Renal cortical epithelial cell (primary cell): ENCODE data around the gene SH2B3. TPM values are rescaled to one million over a fixed set of nuclear protein-coding genes. Genes with fewer than 3 reads are reported as not detected.

ENCODE experiments used
- DNase-seq: peaks from one replicate; pipeline ENCODE4 v3.0.0-alpha.2; 2011; ENCODE audit warnings: low read depth
- total RNA-seq: library from RNA; depleted of rRNA; stranded (reverse); fragments of >200 nt; gene quantifications from 2 replicates; pipeline ENCODE4 v1.2.3, GENCODE V29; 2014

SH2B3 gene
- total RNA-seq, 1 donor from 2014 or later = 14.5 TPM

DNA sequence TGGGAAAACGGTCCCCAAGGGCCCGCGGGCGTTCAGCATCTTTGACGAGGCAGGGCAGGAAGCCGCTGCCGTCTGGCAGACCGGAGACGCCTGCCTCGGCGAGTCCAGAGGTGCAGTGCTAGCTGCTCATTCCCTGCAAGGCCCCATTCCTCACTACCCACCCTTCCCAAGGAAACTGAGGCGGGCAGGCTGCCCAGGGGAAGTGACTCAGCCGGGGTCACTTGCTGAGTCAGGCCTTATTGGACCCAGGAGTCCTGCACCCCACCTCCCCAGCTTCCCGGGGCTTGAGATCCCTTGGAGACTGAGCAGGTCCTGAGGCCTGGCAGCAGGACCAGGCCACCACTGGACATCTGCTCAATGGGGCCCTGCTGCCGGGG lies 3.7 kb downstream of the SH2B3 start:
- DNase-seq = no peak

DNA sequence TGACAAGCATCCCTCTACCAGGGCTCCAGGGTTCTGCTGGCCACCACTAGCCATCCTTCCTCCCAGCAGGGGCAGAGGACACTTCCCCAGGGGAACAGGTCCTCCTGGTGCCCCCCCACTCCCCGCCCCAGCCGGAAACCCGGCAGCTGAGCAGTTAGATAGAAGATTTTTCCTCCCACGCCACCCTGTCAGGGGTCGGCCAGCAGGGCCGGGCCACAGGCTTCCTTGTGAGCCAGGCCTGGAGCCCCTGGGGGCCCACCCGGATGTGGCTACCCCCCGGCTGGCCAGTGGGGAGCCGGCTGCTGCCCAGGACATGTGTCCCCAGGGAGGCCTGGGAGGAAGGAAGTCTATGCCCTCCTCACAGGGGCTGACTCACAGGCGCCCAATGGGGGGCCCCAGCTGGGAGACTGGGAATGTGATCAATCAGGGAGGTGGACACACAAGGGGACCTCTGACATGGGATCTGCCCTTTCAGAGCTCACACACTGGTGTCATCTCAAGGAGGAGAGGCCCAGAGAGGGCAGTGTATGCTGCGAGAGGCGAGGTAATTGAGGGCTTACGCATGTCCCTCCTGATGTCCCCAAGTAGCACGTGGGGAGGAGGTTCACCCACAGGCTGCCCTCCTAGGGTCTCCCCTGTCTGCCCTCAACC lies 4.2 kb downstream of the SH2B3 start:
- no peak for DNase-seq

DNA sequence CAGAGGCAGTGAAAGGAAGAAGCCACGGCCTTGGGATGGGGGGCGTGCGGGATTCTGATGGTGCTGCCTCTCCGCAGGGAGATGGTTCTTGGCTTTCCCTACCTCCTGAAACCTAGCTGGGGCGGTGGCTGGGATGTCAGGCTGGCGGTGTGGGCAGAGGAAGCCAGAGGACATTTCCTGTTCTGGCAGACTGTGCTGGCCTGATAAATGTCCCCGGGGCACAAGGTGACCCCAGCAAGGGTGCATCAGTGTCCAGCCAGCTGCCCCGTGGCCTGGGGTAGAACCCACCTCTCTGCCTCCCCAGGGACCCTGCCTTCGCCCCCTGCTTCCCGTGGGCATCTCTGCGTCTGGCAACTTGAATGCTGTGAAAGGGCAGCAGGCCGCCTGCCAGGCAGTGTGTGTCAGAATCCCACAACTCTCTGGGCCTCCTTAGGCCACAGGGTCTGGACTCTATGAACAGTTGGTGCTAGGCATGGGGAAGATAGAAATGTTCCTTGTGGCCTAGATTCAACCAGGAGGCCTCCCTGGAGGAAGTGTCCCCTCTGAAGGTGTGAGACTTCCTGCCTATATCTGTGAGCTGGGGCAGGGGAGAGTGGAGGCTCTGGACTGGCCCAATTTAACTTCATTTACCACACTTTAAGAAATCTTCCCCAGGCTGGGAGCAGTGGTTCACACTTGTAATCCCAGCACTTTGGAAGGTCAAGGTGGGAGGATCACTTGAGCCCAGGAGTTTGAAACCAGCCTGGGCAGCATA lies 4.9 kb downstream of the SH2B3 start:
- no peak for DNase-seq

DNA sequence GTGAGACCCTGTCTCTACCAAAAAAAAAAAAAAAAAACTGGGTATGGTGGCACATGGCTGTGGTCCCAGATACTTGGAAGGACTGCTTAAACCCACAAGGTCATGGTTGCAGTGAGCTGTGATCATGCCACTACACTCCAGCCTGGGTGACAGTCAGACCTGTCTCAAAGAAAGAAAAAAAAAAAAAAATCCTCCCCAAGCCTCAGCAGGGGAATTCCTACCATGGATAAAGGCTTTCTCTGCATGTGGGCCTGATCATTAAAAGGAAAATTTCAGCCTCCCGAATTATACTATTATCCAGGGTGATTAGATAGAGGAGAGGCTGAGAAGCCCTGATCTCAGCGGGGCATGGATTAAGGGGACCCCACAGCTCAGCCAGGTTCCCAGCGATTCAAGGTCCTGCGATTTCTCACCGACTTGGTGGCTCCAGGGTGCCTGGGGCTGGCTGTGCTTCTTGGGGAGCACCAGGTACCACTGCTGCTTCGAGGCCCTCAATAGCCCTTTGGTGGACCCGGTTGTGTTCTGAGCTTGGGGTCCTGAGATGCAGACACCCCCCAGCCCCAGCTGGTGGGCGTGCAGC lies 5.6 kb downstream of the SH2B3 start:
- no peak for DNase-seq

DNA sequence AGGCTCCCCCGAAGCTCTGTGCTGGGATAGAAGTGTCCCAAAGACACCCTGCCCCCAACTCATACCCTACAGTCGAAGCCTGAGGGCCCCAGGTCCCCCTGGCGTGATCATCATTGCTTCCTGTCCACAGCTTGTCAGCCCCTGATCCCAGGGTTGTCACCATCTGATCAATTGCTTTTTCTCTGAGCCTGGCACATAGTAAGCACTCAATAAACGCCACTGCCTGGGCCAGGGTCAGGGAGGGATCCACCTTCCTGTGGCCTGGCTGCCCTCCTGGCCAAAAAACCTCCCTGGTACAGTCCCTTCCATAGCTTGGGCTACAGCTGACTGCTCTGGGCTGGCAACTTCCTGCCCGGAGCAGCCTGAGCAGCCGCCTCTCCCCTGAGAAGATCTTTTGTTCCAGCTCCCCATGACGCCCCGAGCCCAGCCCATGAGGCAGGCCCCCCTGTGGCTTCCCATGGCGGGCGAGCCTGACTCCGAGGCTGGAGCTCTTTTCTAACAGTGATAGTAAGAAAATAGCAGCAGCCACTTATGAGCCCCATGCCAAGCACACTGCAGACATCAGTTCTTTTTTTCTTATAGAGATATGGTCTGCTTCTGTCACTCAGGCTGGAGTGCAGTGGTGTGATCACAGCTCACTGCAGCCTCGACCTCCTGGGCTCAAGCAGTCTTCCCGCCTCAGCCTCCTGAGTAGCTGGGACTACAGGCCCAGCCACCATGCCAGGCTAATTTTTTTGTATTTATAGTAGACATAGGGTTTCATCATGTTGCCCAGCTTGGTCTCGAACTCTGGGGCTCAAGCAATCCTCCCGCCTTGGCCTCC lies 6.5 kb downstream of the SH2B3 start:
- no peak for DNase-seq

DNA sequence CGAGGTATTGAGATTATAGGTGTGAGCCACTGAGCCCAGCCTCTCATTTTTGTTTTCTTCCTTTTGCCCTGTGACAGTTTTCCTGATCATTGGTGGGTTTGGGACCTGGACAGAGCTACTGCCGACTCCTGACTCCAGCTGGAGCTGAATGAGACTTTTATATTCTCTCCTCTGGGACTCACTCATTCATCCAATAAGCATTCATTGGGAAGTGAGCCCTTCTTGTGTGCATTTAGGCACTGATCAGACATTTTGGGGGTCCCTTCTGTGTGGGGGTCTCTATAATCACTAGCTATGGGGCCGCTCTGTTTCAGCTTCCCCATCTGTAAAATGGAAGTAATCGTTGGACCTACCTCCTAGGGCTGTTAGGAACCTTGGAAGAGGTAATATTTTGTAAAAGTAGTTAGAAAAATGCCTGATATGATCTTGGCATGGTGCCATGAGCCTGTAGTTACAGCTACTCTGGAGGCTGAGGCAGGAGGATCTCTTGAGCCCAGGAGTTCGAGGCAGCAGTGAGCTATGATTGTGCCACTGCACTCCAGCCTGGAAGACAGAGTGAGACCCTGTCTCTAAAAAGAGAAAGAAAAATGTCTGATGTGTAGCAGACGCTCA lies 7.2 kb downstream of the SH2B3 start:
- DNase-seq = no peak

DNA sequence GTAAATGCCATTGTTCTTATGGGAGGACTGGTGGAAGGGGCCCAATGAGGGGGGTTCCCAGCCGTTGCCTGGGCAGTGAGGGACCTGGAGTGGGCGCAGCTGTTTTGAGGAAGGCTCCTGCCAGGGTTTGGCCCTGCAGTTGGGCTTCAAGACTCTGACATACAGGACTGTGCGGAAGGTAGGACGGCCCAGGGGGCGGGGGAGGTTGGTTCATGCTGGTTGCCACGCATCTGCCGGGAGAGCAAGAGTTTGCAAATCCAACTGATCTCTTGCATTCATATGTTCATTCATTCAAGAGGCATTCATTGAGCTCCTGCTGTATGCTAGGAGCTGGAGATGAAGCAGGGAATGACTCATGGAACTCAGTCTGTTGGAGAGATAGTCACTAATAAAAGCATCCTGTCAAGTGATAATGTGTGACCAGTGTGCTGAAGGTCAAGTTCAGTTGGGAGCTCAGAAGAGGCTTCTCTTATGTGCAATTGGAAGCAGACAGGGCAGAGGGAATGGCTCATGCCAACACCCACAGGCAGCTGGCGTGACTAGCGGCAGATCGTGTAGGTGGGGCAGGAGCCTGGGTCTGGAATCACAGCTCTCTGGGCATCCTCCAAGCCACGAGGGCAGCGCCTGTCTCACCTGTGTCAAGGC lies 7.8 kb downstream of the SH2B3 start:
- peak; percentile 58 for DNase-seq

DNA sequence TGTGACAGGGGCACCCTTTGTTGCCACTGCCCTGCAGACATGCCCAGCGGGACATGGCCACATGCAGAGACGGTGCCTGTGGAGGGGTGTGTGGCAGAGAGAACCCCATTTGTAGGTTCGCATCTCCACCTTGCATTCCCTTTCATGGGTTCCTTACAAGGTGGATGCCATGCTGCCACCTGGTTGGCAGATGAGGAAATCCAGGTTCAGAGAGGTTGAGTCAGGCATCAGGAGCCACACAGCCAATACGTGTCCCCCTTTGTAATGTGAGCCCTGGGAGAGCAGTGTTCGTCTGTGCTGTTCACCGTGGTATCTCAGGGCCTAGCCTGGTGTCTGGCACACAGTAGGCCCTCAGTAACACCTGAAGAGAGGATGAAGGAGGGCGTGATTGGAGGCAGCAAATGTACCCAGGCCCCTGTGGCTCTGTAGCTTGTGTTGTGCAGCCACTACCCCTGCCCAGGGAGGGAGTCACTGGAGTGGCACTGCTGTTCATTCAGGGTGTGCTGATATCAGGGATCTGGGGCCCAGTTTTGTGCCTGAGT lies 9.1 kb downstream of the SH2B3 start:
- DNase-seq = no peak

DNA sequence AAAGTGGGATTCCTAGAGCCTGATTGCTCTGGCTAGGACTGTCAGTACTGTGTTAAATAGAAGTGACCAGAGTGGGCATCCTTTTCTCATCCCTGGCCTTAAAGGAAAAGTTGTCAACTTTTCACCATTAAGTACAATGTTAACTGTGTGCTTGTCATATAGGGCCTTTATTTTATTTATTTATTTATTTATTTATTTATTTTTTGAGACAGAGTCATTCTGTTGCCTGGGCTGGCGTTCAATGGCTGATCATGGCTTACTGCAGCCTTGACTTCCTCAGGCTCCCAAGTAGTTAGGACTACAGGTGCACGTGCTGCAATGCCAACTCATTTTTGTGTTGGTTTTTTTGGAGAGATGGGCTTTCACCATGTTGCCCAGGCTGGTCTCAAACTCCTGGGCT lies 11.6 kb downstream of the SH2B3 start:
- DNase-seq = no peak

DNA sequence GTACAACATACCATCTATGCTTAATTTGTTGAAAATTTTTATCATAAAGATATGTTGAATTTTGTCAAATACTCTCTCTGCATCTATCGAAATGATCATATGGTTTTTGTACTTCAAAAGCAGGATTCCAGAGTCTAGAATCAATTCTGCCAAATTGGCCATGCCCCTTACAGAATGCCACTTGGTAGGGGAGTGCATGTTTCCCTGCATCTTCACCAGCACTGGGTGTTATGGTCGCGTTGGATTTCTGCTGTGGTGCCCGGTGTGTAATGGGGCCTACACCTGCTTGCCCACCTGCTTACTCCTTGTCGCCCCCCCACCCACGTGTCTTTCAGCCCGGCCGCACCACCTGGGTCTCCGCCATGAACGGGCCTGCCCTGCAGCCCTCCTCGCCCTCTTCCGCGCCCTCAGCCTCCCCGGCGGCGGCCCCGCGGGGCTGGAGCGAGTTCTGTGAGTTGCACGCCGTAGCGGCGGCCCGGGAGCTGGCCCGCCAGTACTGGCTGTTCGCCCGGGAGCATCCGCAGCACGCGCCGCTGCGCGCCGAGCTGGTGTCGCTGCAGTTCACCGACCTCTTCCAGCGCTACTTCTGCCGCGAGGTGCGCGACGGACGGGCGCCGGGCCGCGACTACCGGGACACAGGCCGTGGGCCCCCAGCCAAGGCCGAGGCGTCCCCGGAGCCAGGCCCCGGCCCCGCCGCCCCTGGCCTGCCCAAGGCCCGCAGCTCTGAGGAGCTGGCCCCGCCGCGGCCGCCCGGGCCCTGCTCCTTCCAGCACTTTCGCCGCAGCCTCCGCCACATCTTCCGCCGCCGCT lies 12.3 kb downstream of the SH2B3 start:
- DNase-seq = no peak

DNA sequence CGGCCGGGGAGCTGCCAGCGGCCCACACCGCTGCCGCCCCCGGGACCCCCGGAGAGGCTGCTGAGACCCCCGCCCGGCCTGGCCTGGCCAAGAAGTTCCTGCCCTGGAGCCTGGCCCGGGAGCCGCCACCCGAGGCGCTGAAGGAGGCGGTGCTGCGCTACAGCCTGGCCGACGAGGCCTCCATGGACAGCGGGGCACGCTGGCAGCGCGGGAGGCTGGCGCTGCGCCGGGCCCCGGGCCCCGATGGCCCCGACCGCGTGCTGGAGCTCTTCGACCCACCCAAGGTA lies 12.8 kb downstream of the SH2B3 start:
- DNase-seq = no peak

DNA sequence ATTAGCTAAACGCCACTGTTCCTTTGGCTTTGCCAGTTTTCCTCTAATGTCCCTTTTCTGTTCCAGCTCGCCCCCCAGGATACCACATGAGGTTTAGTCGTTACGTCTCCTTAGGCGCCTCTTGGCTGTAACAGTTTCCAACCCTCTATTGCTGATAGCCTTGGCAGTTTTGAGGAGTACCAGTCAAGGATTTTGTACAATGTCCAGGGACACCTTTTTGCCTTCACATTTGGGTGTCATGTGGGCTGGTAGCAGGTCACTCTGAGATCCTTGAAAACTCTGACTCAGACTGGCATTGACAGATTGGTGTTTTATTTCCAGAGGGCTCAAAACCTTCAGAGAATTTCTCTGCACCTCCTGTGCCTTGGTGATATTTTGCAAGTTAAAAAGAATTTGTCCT lies 14.1 kb downstream of the SH2B3 start:
- DNase-seq = no peak

DNA sequence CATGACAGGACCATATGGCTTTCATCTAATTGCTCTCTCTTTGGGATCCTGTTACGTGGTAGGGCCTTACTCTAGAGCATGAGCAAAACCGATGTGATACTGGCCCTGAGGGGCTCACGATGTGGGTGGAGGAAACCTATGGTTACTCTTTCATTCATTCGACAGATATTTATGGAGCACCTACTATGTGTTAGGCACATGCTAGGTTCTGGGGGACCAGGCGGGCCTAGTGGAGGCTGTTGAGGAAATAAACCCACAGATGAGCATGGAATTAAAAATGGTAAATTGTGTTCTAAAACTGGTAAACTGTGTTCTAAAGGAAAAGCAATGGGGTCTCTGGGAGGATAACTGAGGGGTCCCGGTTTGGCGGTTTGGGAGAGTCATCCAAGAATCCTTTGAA lies 14.8 kb downstream of the SH2B3 start:
- DNase-seq = no peak

DNA sequence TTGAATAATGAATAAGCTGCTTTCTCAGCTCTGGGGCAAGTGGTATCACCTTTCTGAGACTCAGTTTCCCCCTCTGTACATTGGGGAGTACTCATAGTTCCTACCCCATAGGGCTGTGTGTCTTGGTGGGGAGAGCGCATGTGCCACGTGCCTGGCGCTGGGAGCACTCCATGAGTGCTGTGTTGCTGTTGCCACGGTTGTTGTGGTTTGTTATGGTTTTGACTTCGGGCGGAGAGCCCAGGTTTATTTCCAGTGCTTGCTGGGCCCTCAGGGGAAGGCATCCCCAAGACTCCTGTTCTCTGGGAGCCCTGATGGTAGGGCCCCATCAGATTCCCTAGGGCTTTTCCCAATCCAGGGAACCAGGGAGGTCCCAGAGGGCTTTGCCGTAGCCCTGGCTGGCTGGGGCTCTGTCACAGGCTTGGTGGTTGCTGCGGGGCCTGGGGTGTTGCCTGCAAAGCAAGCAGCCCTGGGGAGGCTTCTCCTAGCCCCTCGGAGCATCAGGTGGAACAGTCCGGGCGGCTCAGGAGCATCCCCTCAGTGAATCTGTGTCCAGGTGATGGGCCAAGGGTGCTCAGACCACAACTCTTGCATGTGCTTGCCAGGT lies 18.6 kb downstream of the SH2B3 start:
- no peak for DNase-seq

DNA sequence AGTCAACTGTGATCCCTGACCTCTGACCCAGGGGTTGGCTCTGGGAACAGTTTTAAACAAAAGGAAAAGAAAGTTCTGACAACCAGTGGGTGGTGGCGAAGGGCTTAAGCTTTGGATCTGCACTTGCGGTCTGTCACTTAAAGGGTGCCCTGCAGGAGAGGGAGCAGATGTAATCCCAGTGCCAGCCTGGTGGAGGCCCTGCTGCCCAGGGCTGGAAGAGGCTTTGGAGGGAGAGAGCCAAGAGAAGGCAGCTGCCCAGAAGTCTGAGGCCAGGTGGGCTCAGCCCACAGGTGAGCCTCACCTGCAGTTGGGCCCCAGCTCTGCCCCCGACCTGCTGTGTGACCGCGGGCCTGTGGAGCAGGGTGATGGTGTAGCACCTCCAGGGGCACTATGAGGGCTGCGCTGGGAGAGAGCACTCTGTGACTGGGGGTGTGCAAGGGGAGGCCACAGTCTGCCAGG lies 19.1 kb downstream of the SH2B3 start:
- no peak for DNase-seq

DNA sequence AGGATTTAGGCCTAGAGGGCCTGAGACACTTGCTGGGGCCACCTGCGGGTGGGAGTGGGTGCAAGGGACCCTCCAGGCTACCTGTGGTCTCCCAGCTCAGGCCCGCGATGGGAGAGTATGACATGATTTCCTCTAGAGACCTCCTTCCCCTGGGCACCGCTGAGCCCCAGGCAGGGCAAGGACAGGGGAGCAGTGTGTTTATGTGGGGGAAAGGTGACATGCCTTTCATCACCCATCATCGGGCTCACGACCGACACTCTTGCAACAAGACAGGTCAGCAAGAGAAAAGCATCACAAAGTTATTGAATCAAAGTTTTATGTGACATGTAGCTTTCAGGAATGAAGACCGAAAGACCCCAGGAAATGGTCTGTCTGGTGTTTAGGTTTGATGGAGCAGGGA lies 19.9 kb downstream of the SH2B3 start:
- DNase-seq = peak; percentile 40

DNA sequence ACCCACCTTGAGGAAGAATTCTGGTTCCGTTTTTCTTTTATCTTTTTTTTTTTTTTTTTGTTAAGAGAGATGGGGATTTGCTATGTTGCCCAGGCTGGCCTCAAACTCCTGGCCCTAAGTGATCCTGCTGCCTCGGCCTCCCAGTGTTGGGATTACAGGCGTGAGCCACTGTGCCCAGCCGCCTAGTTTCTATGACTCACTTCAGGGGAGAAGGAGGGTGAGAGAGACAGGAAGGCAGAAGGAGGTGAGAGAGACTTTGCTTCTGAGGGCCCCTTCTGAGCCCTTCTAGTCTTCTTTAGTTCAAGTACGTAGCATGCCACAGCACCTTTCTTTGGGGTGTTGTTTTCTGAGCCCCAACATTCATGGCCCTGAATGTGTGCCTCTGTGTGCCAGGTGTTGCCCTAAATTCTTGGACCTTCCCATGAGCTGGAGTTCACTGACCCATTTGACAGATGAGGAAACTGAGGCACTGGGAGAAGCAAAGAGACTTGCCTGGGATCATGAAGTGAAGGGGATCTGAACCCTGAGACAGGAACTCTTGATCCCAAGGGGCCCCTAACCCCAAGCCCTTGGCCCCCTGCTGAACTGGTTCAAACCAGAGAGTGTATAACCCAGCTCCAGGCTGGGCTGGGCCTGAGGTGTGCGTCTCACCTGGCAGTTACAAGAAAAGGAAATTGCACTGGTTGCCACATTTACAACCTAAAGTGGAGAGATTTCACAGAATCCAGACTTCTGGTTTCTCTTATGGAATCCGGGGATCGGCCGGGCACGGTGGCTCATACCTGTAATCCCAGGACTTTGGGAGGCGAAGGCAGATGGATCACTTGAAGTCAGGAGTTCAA lies 20.8 kb downstream of the SH2B3 start:
- no peak for DNase-seq

DNA sequence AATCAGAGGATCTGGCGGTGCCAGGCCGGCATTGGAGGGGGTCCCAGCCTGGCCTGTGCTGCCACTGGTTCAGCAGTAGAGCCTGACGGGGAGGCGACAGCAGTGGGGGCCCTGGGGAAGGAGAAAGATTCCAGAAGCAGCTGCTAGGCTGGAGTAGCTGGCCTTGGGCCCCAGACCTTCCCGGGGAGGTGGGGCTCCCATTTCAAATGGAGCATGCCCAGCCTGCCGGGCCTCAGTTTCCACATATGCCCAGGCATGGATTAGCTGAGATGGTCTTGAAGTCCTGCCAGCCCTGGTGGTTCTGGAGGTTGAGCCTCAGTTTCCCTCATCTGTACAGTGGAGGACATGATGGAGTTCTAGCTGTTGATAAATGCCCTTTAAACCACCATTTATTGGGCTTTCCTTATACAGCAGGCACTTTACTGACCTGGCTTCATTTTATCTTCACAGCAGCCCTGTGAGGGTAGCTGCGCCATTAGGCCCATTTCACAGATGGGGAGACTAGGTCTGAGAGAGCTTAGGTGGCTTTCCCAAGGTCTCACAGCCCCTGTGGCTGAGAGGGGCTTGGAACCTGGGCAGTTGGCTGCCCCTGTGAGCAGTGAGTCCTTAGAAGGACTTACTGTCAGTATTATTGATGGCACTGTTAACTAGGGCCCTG lies 21.8 kb downstream of the SH2B3 start:
- no peak for DNase-seq
